GM19463 (cell line): ENCODE measurements around the gene USP28.
A peak's percentile ranks its signal among the peaks of the same experiment; 100 is the strongest.
"Not testable (repeated sequence)": the region's sequence is repeated elsewhere in the genome, so short reads cannot be mapped to it uniquely, and the experiment has no call there.

Experiments
- ATAC-seq: cut with Tn5 transposase; IDR thresholded peaks from one replicate; pipeline ENCODE4 v1.9.1; 2021; ENCODE audit warnings: mild to moderate bottlenecking, moderate library complexity; ENCODE audit not compliant: unreplicated experiment

The USP28 gene, protein sequence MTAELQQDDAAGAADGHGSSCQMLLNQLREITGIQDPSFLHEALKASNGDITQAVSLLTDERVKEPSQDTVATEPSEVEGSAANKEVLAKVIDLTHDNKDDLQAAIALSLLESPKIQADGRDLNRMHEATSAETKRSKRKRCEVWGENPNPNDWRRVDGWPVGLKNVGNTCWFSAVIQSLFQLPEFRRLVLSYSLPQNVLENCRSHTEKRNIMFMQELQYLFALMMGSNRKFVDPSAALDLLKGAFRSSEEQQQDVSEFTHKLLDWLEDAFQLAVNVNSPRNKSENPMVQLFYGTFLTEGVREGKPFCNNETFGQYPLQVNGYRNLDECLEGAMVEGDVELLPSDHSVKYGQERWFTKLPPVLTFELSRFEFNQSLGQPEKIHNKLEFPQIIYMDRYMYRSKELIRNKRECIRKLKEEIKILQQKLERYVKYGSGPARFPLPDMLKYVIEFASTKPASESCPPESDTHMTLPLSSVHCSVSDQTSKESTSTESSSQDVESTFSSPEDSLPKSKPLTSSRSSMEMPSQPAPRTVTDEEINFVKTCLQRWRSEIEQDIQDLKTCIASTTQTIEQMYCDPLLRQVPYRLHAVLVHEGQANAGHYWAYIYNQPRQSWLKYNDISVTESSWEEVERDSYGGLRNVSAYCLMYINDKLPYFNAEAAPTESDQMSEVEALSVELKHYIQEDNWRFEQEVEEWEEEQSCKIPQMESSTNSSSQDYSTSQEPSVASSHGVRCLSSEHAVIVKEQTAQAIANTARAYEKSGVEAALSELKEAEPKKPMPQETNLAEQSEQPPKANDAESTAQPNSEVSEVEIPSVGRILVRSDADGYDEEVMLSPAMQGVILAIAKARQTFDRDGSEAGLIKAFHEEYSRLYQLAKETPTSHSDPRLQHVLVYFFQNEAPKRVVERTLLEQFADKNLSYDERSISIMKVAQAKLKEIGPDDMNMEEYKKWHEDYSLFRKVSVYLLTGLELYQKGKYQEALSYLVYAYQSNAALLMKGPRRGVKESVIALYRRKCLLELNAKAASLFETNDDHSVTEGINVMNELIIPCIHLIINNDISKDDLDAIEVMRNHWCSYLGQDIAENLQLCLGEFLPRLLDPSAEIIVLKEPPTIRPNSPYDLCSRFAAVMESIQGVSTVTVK

DNA sequence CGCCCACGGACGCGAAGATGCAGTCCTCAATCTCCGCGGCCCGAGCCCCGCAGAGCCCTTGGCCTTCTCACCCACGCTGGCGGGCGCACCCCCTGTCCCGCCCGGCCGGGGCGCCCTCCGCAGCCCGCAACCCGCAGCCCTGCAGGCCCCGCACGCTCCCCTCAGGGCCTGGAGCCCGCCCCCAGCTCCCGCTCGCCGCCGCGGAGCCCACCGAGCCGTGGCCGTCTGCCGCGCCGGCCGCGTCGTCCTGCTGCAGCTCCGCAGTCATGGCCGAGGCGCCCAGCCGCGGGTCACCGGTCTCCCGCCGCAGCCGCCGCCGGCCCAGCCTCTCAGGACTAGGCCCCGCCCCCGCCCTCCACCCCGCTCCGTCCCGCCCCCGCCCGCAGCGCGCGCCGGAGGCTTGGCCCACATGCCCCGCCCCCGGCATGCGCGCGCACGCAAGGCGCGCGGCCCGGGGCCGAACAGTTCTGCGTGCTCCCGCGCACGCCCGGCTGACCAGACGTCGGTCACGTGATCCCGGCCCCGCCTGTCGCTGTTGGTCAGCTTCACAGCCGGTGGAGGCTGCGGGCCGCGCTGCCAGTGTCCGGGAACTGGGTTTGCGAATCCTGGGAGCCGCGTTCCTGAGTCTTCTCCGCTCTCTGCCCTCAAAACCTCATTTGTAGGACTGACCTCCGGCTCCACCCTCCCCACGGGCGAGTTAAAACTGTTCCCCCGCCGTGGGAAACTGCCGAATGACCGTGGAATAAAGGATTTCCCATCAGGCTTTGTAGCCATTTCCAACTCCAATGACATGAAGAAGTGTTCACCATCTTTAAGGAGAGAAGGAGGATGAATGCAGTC is at the start of gene USP28:
Gene USP28, minus strand, starts transcription at position 339 of the 840 bp plus-strand sequence. Its CDS starts 71 bp downstream, at position 268.
- ATAC-seq, result peak; percentile 88

DNA sequence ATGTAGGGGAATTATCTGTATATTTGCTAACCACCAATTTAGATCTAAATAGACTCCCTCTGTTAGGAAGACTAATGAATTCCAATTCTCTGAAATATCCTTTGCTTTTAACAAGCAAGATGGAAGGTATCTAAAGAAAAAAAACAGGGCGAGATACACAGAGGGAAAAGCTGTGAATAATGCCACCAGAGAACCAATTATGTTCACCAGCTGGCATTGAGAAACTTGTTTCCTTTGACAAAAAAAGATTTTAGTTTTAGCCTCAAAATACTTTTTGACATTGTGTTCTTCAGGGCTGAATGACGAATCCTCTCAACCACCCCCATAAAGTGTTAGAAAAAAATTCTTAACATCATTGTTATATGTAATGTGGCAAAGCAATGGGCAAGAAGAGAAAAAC is 48.2 kb upstream of the USP28 start:
- no peak for ATAC-seq

DNA sequence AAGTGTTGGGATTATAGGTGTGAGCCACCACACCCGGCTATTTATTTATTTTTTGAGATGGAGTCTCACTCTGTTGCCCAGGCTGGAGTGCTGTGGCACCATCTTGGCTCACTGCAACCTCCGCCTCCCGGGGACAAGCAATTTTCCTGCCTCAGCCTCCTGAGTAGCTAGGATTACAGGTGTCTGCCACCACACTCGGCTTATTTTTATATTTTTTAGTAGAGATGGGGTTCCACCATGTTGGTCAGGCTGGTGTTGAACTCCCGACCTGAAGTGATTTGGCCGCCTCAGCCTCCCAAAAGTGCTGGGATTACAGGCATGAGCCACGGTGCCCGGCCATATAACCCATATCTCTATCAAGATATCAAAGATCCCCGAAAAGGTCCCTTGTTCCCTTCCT is 36.1 kb upstream of the USP28 start:
- ATAC-seq, result not testable (repeated sequence)

DNA sequence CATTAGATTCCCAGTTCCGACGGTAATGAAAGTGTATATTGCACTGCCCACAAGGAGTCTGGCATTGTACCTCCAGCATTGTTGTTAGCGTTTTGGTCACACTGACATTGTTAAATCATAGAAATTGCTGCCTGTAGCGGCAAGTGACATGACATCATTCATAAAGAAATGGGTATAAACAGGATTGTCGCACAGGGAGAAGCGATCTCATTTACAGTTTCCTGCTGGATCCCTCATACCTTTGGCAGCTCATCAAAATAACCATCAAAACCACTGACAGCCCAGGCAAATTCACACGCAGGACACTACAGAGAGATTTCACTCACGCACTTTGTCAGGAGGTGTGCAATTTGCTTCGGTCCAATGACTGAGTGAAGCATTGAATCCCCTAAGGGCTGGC is 32.7 kb upstream of the USP28 start:
- ATAC-seq, result no peak

DNA sequence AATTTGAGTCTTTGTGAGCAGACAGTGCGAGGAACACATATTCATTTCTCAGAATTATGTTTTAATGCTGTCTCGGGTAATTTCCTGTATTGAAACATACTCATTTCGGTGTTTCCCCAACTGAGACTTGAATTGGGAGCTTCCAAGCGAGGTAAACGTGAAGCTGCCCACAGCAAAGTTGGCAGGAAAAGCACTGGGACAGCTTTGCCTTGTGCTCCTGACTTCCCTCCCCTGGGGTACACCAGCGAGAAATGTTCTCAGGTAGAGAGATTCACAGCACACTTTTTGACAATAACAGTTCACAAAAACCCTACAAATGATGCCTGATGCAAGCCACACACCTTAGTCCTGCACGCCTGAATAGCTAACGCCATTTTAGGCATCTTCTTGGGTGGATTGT is 32.3 kb upstream of the USP28 start:
- no peak for ATAC-seq

DNA sequence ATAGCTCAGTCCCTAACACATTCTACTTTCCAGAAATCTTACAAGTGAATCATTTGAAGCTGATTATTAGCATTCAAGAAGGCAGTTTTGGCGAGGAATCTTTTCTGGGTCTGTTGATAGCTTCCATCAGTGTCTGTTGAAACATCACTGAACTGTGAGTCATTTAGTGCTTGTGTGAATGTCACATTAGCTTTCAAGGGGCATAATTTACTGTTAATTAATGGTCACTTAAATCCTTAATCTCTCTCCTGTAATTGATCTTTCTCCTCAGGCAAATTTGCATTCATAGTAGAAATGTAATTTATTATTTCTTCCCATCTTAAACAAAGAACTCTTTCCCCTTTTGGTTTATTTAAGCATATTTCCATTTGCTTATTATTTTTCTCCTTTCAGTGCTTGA is 31.8 kb upstream of the USP28 start:
- ATAC-seq, result no peak

DNA sequence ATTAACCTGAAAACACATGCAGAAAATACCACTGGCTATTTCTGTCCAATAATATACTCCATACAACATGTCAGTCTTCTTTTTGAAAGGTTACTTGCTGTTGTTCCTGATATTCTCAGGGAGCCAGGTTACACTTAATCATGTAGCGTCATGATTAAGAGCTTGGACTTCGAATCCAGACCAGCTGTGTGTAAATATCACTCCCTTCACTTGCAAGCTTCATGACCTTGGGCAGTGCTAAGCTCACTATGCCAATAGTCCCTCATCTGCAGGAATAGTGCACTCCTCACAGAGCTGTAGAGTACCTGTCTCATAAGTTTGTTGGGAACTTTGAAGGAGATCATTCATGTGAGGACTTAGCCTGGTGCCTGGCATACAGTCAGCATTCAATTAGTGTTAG is 31.1 kb upstream of the USP28 start:
- no peak for ATAC-seq

DNA sequence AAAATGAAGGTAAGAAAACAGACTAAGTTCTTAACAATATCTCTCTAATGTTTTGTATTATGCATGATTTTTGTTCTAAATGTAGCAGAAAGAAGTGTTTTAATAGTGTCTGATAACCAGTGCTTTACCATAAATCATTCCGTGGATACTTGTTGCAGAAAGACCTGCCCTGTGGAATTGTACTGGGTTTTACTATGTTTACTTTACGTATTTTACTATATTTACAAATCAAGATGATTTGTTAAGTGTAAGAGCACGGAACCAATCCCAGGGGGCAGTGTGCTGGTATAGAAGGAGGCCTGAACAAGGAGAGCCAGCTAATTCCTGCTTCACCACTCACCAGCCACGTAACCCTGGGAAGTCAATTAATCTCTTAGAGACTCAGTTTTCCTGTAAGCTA is 30.7 kb upstream of the USP28 start:
- no peak for ATAC-seq

DNA sequence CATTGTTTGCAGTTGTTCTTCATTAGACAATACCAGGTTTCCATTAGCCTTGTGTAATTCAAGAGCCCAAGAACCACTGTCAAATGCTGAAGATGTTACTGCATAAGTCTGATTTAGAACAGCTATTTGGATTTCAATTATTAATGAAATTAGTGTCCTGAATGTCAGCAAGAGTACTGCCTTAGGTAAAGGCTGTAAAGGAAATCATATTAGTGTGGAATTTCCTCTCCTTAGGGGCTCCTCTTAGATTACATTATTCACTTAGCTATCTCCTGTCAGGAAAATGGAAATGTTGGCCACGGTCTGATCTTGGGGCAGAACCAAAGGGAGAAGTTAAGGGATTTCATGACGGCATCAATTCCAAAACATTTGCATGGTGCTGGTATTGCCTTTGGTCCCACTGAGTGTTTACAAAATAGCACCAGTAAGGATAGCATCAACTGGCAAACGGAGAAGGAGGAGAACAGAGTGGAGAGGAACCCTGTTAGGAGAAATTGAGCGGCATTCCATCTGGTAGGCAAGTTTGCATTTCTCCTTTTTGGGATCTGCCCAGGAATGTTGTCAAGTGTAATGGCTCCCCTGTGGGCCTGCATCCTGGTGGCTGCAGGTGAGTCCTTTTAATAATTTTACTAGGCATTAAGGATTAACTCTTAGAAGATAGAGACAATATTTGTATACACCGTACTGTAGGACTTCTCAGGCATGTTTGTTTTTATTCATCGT is 29.2 kb upstream of the USP28 start, which contains the start of gene HTR3B:
Gene HTR3B, plus strand, starts transcription at position 418 of the 723 bp plus-strand sequence. Its CDS starts 138 bp downstream, at position 556.
- no peak for ATAC-seq

DNA sequence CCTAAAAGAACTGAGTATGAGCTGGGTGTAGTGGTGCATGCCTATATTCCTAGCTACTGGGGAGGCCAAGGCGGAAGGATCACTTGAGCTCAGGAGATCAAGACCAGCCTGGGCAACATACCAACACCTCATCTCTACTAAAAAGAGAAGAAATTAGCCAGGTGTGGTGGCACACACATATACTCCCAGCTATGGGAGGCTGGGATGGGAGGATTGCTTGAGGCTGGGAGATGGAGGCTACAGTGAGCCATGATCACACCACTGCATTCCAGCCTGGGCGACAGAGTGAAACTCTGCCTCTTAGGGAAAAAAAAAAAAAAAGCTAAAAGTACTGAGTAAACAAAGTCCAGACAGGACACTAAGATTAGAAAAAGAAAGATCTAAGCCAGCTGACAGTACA is 25.8 kb upstream of the USP28 start:
- no peak for ATAC-seq

DNA sequence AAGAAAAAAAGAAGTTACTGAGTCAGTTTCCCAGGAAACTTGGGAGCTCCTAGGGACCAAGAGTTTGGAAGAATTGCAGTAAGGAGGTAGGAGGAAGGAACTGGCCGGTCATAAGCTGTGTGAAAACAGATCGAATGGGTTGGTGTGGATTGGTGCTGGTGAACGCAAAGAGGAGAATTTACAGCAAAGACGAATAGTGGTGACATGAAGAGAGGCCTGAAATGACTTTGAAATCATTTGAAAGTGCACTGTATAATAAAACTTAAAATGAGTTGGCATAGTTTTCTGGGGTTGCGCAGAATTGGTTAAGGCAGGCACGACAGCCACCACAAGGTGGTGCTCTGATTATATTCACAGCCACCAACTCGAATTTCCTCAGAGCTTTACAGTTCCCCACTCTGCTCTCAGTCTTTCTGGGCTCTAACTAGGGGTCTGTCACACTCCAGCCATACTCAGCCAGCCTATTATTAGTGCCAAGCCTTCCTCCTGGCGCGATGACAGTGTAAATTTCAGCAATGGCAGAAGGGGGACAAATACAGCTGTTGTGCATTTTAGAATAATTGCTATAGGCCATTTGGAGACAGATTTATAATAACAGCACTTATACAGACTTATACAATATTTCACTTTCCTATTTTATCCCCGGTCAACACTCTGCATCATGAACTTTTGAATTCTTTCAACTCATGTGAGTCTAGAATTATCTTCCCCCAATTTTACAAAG is 20.9 kb upstream of the USP28 start:
- no peak for ATAC-seq

DNA sequence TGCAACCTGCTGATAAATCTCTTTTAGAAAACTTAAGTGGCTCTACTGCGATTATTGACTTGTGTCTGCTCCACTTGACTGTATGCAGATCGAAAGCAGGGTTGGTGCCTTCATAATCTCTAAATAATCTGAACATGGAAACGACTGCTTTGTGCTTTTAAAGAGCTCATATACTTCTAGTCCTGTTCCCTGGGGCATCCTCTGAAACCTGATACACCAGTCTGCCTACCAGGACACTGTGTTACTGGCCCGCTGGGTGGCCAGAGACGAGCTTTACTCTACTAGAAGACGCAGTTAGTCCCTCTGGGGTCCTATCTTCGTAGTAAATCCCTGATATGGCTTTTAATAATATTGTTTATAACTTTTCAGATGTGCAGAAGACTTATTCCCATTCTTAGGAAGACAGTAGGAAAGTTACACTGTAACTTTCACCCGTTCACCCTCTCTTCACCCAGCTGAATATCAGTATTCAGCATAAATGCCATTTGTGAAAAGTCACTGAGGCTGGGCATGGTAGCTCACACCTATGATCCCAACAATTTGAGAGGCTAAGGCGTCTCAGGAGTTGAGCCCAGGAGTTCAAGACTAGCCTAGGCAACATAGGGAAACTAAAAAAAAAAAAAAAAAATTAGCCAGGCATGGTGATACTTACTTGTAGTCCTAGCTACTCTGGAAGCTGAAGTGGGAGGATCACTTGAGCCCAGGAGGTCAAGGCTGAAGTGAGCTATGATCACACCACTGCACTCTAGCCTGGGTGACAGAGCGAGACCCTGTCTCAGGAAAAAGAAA is 20.2 kb upstream of the USP28 start:
- no peak for ATAC-seq

DNA sequence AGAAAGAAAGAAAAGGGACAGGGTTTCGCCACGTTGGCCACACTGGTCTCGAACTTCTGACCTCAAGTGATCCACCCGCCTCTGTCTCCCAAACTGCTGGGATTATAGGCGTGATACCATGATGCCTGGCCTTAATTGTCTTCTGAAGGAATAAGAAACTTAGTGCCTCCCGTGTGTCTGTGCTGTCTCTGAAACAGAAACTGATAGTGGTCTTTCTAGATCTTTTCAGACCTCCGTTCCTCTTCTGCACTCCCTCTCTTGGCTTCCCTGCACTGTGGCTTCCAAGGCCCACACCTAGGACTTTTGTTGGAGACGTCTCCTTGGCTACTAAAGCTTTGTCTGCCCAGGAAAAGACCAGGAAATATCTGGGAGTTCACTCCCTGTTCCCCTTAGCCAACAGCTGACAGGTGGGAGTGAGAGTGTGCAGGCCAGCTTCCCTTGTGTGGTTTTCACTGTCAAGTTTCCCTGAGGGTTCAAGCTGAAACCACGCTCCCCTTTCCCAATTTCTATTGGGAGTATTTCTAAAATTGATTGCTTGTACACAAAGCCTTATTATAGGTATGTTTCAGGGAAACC is 19.1 kb upstream of the USP28 start:
- ATAC-seq, result peak; percentile 54

DNA sequence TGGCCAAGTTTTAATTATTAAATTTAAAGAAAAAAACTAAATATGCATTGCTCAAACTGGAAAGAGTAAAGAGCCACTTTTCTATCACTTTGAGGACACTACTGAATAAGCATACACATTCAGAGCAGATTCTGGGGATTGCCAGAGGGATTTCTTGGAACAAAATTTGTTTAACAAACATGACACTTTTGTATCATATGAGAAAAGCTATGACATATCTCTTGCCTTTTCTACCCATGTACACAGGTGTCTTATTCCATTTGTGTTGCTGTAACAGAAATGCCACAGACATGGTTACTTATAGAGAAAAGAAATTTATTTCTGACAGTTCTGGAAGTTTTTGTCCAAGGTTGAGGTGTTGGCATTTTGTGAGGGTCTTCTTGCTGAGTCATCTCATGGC is 13.5 kb upstream of the USP28 start:
- no peak for ATAC-seq

DNA sequence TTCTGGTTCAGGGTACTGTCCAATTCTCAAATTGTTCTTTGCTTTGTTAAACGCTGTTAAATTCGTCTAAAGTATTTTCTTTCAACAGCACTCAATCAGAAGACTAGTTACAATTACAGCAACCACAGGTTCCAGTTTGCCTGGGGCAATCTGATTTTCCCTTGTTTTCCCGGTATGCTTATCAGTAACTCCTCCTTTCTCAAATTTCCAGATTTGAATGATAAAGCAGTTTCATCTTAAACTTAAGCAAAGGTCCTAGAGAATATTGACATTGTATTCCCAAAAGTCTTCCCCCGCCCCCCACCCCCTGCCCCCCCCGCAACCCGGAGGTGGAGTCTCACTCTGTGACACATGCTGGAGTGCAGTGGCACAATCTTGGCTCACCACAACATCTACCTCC is 10.5 kb upstream of the USP28 start:
- no peak for ATAC-seq

DNA sequence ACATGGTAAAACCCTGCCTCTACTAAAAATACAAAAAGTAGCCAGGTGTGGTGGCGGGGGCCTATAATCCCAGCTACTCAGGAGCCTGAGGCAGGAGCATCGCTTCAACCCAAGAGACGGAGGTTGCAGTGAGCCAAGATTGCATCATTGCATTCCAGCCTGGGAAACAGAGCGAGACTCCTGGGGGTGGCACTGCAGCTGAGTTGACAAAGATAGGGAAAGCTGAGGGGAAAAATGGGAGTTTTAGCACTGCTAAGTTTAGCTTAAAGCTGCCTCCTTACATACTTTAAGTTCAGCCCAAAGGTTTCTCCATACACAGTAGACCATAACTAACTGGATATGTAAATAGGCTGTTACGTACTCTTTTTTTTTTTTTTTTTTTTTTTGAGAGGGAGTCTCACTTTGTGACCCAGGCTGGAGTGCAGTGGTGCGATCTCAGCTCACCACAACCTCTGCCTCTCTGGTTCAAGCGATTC is 9.0 kb upstream of the USP28 start:
- ATAC-seq, result no peak

DNA sequence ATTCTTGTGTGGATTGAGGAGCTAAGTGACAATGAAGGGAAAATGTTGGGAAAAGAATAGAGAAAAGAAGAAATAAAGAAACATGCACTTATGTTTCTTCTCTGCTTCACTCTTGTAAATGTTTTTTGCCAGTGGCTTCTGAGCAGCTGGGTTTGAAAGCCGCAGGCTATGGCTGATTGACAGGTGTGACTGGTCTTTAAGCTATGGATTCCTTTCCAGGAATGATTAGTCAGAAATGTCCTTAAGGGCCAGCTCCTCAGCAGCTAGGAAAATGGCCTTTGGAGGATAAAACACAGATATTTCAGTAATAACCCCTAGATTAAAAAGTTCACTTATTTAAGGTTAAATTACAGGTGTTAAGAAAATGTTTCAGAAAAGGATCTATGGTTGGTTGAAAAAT is 6.5 kb upstream of the USP28 start:
- ATAC-seq, result no peak

DNA sequence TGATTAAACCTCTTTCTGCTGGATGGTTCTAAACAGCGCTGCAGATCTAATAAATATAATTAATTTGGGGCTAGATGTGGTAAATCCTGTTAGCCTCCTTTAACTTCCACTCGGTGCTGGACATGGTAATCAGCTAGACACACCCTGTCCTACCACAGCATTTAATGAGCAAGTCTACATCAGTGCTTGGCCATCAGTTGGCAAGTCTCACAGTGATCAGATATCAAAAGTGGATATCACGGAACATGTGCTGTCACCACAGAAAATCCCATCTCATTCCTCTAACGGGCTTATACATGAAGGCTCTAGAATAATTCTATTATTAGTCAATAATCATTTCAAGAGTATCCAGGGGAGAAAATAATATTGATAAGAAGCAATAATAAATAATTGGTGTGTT is 5.6 kb upstream of the USP28 start:
- ATAC-seq, result no peak
